Activated CD4-positive, alpha-beta T cell treated with anti-CD3 and anti-CD28 coated beads for 48 hours (primary cell): Measurements from ENCODE around the gene BCL10.

Experiments used
- DNase-seq: peaks from one replicate; pipeline ENCODE4 v3.0.0-alpha.2; 2020

BCL10 gene

DNA sequence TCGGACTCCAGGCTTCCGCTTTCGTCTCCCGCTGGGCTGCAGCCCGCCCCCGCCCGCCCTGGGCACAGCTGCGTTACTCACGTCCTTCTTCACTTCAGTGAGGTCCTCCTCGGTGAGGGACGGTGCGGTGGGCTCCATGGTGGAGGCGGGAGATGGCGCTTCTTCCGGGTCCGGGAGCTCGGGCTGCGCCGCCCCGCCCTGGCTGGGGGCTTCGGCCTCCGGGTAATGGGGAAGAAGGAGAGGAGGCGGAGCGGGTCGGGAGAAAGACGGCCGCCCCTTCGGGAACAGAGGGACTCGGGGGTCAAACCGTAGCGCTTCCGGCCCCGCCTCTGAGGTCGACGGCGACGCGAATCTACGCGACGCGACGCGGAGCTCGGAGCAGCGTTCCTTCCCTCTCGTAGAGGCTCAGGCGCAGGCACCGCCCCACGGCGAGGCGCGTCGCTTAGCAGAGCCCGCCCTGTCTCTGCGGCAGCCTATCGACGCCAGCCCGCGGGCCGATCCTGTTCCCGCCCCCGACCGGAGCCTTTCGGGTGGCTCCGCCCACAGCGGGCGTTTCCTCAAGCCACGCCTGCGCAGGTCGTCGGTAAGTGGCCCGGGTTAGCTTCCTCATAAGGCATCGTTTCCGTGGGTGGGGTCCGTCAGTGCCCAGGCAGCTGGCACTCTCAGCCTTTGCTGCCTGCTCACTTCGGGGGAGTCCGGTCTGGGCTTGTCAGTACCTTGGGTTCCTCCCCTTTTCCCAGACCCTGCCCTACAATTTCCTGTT lies at the start of gene BCL10:
BCL10 (minus strand) TSS at position 418 of the 763 bp plus-strand sequence; CDS start at position 138, 280 bp downstream.
- DNase-seq = peak; percentile 98

DNA sequence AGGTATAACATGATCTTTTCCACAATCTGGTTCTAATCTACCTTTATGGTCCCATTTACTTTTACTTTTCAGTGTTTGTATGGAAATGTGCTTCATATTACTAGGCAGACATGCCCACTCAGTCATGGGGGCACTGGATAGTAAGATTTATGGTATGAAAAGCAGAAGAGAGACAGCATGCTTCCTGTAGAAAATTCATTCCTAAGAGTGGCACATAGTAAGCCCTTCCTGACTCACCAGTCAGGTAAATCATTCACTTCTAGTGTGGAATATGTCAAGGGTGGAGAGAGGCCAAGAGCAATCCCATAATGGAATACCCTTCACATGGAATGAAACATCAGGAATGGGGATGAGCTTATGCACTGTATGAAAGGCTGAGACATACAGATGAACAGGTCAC lies 49.5 kb upstream of the BCL10 start:
- DNase-seq = no peak

DNA sequence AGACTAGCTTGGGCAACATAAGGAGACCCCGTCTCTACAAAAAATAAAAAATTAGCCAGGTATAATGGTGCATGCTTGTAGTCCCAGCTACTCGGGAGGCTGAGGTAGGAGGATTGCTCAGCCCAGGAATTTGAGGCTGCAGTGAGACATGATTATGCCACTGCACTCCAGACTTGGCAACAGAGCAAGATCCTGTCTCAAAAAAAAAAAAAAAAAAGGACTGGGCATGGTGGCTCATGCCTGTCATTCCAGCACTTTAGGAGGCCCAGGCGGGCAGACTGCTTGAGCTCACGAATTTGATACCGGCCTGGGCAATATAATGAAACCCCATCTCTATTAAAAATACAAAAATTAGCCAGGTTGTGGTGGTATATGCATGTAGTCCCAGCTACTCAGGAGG lies 47.3 kb upstream of the BCL10 start:
- DNase-seq = no peak

DNA sequence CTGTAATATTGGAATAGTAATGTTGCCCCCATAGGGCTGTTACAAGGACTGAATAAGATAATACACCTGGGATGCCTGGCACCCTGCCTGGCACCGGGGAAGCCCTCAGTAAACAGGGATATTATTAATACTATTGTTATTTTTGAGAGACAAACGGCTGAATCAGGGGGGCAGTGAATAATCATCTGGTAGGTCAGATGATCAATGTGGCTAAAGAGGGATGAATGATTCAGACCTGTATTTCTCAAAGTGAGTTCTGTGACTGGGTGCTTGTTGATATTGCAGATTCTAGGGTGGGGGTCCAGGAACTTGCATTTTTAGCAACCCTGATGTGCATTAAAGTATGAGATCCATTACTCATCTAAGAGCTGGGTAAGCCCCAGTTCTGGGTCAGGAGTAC lies 46.2 kb upstream of the BCL10 start:
- DNase-seq = no peak

DNA sequence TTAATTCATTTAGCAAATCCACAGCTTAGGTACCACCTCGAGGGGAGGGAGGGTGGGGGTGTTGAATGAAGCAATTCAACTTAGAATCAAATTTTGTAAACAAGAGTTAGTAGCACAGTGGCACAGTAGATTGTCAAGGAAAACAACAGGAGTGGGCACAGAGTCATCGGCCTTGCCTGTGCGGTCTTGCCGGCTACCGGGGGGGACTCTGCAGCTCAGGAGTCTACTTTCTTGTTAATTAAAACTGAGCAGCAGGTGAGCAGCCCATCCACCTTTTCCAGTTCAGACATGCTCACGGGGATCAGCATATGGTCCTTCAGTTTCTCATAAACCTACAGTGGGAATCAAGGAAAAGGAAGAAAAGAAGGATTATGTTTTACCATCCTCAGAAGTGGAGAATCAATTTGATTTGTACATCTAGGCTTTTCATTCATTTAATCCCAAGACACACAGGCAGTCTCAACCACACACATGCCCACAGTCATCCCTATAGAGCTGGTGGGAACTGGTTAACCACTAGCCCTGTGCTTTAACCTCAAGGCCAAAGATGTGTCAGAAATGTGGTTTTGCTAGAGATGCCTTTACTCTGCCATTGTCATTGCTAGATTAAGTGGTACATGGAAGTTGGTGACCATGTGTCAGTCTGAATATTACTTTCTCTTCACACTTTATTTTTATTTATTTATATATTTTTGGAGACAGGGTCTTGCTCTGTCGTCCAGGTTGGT lies 45.0 kb upstream of the BCL10 start:
- peak; percentile 51 for DNase-seq

DNA sequence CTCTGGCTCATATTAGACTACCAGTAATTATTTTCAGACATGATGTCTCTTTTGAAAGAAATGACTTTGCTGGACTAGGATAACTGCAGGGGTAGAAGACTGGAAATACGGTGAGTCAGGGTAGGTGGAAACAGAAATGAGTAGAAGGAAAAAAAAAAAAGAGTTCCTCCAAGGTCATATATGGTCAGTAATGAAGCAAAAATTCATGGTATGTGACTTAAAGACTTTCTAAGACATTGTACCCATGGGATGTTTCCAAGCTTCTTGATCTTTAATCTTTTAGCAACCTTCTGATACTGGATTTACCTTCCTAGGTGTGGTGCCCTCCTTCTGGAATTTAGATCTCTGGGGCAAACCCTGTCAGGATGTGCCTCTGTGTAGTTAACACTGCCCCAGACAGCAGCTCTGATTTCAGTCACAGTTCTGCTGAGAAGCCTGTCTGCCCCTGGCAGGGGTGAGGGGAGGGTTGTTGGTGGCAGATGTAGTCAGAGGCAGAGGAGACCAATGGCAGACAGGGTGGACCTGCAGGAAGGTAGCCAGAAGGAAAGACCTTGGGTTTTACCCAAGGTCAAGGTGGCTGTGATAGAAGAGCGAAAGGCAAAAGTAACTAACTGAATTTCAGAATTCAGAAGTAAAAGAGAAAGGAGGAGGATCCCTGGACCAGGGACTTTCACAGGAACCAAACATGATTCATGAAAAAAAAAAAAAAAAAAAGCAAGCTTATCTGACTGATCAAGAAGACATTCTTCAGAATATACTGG lies 44.1 kb upstream of the BCL10 start:
- DNase-seq = no peak

DNA sequence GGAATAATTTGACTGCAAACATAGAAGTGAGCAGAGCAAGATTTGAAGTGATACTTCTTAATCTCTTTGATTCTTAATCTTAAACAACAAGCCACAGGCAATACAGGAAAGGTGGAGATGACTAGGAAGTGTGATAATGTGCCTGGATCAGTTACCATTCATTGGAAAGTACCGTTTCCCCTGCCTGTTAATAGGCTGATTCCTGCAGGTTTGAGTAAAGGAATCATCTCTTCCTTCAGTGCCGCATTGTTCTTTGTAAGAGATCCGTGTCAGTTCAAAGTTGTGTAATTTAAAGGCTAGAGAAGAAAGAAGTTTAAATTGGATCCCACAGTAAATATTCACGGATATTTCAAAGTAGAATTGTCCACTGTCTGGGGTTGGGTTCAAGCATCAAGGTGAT lies 43.5 kb upstream of the BCL10 start:
- DNase-seq = no peak

DNA sequence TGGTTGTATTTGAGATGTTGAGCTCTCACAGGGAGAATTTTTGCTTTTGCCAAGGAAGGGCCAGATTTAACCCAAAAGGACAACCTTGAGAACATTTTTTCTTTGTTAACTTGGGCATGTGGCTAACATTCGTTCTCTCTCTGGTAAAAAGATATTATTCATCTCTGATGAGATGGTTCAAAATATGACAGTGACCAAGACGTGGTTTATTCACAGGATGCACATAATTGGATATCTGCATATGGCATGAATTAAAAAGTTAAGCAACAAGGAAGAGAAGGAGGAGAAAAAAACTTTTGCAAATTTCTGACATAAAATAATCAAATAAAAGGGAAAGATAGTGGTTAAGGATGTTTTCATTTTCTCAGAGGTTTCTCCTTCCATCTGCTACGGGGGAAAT lies 43.1 kb upstream of the BCL10 start:
- no peak for DNase-seq

DNA sequence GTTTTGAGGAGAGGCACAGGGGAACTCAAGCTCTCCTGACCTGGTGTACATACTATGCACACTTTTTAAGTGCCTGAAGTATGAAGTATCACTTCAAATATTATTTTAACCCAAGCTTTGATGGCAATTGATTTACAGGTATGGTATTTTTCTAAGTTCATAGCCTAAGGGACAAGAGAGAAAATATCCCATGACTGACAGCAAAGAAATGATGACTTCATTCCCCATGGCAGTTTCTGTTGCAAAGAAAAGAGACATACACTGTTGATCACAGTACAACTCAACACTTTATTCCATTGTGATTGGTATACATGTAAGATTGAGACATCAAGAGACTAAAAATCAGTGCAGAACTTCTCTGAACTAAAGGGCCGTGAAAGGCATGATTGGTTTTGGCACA lies 41.8 kb upstream of the BCL10 start:
- DNase-seq = no peak

DNA sequence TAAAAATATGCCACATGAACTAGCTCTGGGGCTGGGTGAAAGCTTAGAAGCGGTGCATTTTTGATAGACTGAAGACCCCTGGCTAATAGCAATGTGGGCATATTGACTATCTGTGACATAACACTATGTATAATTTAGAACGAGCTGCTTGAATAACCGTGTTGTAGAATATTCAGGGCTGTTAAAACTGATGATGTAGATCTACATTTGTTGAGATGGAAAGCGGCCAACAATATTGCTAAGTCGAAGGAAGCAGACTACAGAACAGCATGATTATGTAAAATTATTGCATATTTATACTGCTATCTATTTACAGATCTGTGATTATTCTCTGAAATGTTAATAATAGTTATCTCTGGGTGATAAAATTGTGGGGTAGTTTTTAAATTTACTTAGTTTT lies 41.1 kb upstream of the BCL10 start:
- DNase-seq = no peak

DNA sequence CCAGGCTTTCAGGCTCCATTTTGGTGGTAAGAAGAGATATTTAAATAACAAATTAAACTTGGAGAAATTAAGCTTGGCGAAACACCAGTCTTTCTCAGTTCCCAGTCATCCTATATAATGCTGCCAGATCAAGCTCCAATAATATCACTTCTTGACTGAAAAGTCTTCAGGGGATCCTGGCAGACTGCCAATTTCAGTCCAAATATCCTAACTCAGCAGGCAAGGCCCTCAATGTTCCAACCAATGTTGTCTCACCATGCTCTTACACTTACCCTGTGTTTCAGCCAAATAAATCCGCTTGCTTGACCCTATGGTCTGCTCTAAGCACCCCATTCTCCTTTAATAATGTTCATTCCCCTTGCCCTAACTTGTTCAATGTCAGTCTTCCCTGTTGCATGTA lies 39.9 kb upstream of the BCL10 start:
- DNase-seq = no peak

DNA sequence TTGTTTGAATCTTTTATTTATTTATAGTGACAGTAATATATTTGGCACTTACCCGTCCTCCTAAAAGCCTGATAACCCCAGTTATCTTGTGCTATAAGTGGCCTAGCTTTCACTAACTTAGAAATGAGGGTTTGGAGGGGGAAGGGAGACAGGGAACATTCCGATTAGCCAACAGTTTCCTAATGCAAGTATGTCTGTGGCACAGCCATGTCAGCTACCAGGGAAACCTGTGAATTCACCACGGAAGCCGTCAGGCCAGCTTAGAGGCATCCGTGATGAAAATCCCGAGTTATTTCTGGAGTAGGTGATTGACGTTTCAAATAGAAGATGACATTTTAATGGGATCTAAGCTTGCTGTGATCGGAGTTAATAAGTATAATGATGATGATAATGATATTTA lies 39.4 kb upstream of the BCL10 start:
- DNase-seq = no peak

DNA sequence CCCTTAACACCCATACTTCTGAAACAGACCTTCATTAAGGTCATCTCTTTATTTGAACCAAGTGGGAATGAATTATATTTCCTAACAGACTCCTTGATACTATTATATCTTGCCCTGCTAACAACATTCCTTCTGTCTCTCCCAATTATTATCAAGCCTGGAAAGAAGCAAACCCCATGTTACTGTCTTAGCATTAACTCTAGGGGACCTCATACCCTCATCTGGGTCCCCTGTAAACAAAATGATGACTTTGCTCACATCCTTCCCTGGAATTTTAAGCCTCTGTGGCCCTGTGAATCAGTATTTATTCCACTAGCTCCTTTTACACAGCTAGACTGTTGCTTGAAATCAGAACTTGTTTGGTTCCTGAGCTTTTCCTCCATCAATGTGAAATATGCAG lies 38.3 kb upstream of the BCL10 start:
- no peak for DNase-seq

DNA sequence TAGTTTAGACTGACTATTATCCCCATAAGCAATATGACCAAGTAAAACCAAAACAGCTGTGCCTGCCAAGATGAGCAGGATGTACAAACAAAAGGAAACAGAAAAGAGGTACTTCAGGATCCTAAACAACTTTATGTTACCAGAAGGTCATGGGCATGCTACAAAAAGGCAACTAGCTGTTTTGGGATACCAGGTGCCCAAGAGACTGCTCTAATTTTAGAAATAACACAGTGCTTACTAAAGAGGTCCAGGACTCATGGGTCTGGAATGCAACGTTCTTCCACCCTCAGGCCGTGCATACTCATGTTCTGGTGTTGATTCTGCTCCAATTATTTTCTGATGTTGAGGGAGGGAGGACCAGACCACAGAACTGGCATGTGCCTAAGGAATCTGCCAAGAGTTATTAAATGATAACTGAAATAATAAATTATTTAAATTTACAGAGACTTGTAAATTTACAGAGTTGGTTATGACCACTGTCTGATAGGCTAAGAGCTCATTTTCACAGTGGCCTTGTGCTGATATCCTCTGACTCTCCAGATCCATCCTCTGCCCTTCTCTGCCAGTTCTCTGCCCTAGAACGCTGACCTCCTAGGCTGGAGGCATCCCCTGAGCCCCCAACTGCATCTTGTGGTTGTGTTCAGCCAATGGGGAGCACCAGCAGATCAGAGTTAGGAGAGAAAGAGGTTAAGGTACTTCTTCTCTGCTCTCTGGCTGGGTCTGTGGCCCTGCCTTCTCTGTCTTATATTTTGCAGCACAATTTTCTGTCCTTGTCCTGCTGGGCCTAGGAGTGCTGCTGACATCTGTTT lies 37.7 kb upstream of the BCL10 start:
- no peak for DNase-seq

DNA sequence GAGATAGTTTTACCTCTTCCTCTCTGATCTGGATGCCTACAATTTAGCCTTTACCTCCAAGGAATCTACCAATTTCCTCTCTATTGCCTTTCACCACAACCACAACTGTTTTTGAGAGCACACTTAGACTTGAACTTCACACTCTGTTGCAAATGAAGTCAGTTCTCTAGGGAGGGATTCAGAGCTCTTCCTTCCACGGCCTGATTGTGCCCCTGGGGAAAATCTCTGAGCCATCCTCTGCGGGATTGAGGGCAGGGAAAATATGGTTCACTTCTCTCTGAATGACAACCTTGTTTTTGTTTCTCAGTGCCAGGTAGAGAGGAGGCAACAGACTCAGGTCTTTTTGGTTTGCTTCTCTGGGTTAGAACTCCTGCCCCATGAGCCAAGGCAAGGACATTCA lies 35.4 kb upstream of the BCL10 start:
- DNase-seq = no peak

DNA sequence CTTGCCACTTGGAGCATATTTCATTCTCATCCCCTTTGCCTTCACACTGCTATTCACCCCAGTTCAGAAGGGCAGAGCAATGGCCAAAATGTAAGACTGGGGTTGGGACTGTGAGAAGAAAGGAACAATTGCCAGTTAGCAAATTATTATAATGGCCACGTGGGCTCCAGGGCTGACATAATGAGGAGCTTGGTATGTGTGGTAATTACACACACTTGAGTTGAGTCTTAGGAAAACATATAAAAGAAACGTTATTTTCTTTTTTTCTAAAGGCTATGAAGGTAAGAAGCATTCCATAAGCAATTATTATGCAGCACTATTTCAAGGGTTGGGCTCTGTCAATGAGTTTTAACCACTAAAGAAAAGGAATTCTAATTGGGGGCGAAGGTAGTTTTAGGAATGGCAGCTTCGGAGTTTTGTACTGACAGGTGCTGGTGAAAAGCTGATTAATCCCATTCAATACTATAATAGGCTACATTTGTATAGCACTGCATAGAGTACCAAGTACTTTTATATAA lies 32.5 kb upstream of the BCL10 start:
- no peak for DNase-seq

DNA sequence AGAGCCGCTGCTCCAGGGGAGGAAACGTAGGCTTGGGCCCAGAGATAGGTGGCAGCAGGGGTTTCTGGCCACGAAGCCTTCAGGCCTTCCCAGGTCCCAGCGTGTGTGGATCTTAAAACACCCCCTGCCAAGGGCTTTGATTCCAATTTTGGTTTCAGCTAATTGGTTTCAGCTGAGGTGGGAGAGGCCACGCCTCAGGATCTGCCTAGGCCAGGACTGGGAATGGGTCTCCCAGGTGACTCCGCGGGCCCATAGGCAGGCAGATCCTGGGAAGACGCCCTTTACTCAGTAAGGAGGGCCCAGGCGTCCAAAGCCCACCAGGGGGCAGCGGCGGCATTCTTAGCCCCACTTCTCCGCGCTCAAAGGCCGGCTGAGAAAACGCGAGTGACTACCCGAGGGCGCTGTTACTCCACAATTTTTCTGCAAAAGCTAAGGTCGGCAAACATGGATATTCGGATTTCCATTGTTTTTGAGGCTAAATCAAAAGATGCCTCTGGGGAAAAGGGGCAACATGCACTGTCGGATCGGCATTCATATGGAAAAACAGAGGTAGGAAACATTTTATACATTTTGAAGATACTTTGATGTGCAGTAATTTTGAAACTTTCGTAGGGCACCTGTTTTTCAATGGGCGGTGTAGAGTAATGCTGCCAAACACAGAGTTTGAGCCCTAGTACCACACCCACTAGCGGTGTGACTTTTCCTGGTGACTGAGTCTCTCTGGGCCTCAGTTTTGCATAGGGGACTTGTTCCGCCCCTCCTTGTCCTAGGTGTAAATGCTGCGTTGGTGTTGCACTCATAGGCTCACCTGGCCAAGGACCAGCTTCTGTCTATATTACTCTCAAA lies 31.8 kb upstream of the BCL10 start:
- peak; percentile 82 for DNase-seq

DNA sequence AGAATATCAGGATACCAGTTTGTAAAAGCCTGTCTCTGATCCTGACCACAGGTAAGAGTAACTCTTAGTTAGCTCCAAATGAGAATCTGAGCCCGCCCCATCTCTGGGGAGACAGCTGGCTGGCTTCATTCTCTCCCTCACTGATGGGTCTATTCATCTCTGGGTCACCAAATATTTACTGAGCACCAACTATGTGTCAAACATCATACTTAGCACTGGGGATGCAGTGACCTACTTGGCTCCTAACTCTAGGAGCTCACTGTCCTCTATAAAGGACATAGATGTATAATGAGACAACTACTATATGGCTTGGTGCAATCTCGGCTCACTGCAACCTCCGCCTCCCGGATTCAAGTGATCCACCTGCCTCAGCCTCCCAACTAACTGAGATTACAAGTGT lies 29.8 kb upstream of the BCL10 start:
- DNase-seq = no peak

DNA sequence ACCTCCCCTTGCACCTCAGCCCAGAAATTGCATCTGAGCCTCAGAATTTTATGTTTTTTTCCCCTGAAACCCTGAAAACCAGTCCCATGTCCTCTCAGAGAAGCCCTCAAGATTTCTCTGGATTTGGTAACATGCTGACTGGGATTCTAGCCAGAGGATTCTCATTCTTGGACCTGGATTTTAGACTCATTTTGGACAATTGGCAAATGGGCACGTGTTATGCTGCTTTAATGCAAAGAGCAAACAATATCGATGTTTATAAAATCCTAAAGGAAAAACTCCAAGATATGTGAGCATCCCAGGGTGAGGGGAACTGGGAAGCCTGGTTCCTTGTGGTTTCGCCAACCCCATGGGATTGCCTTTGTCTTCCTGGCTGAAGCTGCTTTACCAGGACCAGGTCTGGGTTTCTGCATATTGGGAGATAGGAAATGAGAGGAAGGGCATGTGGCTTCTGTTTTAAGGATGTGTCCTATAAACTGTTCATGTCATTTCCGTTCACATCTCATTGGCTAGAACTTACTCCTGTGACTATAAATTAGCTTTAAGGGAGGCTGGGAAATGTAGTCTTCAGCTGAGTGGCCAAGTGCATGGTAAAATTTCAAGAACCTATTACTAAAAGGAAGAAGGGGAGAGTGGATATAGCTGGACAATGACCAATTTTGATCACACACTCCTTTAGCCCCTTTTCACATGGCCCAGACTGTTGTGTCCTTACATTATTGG lies 27.2 kb upstream of the BCL10 start:
- DNase-seq = no peak

DNA sequence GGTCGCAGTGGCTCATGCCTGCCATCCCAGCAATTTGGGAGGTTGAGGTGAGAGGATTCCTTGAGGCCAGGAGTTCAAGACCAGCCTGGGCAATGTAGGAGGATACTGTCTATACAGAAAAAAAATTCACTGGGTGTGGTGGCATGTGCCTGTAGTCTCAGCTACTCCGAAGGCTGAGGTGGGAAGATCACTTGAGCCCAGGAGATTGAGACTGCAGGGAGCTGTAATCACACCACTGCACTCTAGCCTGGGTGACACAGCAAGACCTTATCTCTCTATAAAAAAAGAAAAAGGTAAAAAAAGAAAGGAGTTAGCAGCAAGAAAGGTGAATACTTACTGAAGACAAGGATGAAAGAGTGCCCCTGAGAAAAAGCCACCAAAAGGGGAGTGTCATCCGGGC lies 23.7 kb upstream of the BCL10 start:
- no peak for DNase-seq
